ENCODE results near the gene ROBO3.

Gene ROBO3

DNA sequence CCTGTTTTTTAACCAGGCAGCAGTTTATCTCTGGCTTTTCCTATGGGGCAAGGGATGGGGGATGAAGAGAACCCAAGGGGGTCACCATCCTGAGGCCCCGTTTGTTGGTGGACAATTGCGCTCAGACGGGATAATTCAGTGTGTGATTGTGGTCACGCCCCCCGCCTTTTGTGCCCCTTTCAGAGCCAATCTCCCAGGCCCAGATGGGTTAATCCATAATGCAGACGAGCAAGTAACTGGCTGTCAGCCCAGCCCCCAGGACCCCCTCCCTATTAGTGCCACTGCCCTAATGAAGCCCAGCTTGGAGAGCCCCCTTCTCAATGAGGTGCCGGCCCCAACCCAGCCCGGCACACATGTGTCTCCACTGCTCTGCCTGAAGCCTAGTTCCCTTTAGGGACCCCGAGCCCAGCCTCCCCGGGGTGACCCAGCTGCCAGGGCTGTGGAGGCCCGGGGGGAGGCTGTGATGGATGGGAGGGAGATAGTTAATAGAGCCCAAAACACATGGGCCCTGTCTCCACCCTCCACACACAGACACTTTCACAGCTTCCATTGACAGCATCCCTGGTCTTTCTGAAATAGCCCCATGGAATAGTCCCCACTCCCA, 19.1 kb upstream of the ROBO3 start:
- no peak for DNase-seq

GRCh38 chr11:124859171-124859570, 6.1 kb upstream of the ROBO3 start:
- no peak for DNase-seq

GRCh38 chr11:124861670-124862069, 3.6 kb upstream of the ROBO3 start:
- DNase-seq = no peak

GRCh38 chr11:124863137-124863825, 2.0 kb upstream of the ROBO3 start:
- no peak for DNase-seq

DNA sequence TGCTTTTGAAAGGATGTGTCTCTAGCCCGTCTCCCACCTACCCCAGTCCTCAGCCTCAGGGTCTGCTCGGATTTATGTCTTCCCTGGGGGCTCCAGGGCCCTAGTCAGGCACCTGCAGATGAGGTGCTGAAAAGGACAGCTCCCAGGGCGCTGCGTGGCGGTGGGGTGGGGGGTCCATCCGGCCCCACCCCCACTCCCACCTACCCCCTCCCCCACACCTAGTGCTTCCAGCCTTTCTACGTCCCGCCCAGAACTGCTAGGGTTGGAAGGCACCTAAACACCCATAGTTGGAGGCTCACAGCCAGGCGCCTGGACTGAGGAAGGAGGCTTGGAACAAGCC, 1.4 kb upstream of the ROBO3 start:
- DNase-seq = no peak

GRCh38 chr11:124864176-124864891, 898 bp upstream of the ROBO3 start:
- no peak for DNase-seq

DNA sequence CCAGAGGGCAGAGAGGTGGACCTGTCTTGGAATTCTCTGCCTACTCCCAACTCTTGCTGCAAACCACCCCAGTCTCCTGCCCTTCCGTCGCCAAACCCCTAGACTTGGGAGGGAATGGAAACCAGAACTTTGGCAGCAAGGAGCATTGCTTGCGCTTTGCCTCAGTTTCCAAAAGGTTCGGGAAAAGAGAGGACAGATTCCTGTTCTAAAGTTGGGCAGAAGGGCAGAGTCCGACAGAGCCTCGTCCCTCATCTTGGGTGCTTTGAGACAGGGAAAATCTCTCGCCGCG, 396 bp upstream of the ROBO3 start:
- no peak for DNase-seq

DNA sequence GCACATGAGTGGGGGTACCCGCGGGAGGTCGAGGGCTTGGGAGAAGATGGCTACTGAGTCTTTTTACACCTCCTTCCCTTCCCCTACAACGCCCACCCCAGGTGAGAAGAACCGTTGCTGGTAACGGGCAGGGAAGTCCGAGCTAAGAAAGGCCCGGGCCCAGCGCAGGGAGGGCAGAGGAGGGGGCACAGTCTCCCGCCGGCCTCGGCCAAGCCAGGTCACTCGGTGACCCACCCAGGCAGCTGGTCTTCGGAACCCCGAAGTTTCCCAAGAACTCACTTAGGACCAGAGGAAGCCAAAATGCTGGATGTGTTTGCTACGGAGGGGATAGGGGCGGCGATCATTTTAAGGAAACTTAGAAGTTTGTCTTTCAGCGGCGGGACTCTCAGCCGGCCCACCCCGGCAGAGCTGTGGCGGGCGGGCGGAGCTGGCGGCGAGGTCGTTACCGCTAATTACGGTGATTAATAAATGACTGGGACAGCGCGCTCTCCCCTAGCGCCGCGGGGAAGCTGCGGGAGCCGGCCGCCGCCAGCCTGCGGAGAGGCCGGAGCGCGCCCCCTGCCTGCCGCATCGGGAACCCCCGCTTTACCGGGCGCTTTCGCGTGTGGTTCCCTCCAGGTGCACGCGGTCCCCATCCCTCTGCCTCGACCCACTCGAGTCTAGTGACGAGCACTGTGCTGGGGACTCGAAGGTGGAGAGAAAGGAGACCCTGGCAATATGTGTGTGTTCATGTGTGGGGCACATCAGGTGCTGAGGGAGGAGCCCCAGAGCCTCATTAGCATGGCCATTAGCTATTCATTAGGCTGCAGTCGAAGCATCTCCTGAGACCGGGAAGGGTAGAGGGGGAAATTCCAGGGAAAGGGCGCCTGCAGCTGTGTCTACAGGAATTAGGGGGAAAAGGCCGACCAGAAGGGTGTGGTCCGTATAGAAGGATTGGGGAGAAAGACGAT, 945 bp downstream of the ROBO3 start:
- DNase-seq = peak; percentile 57 to 73

DNA sequence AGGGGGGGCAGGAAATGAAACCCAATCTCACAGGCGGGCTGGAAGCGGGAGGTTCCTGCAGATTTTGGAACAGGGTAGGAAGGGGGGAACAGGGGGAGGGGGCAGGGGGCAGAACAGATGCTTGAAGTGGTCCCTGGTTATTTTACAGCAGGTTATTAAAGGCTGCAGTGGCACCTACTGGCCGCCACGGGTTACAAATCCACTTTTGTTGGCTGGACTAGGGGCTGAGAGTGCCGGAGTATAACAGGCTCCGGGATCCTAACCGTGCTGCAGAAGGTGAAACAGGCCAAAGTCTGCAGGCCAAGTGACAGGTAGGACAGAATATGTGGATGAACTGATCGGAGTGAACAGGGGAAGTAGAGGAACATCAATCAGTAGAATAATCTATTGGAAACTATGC, 2.5 kb downstream of the ROBO3 start:
- no peak for DNase-seq

DNA sequence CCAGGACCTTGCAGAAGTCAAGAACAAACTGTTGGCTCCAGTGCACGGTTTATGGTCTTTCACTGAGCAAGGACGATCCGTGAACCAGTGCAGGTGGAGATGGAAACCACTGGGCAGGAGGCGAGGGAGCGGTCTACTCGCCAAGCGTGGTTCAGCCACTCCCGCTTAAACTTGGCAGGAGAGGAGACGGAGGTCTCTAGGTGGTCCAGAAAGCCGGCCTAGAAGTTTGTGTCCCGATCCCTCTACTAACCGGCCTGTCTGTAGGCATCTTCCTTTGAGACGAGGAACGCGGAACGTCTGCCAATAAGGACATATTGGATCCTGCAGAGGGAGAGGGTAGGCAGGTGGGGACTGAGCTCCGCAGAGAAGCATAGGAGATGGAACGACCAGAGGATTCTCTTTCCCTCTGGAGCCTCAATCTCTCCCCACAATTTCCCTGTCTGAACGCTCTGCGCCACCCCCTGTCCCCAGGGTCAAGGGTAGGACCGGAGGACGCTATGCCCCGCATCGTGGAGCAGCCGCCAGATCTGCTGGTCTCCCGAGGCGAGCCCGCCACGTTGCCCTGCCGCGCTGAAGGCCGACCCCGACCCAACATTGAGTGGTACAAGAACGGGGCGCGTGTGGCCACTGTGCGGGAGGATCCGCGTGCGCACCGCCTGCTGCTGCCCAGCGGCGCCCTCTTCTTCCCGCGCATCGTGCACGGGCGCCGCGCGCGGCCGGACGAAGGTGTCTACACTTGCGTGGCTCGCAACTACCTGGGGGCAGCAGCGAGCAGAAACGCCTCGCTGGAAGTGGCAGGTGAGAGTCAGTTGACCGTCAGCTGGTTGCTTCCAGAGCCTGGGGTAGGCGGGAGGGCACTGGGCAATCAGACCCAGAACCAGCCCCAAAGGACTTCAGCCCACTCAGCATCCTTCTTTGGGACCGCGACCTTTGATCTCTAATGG, 3.4 kb downstream of the ROBO3 start:
- DNase-seq = no peak

GRCh38 chr11:124869331-124869730, 4.1 kb downstream of the ROBO3 start:
- DNase-seq = no peak

GRCh38 chr11:124869856-124870387, 4.7 kb downstream of the ROBO3 start:
- DNase-seq = no peak

DNA sequence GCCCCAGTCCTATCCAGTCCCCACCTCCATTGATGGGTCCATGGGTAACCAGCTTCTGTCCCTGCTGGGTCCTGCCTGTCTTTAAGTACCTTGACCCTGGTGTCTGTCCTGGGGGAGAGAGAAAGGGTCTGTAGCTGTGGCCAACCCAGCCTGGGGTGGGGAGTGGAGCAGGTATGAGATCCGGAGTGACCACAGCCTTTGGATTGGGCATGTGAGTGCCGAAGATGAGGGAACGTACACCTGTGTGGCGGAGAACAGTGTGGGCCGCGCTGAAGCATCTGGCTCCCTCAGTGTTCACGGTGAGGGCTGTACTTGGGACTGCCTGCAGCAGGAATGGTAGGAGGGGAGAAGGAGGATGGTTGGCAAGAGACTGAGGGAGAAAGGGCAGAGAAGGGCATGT, 5.2 kb downstream of the ROBO3 start:
- no peak for DNase-seq

DNA sequence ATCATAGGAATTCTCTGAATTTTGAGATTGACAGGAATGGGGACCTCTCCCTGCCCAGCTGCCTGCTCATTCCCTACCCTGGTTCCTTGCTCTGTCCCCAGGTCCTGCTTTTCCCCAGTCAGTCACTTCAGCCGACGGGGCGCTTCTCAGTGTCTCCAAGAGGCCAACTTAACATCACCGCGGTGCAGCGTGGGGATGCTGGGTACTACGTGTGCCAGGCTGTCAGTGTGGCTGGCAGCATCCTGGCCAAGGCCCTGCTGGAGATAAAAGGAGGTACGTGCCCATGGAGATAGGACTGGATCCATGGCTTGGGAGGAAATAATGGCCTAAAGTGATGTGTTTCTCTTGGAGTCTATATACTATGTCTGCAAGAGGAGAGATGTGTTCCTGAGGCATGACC, 7.0 kb downstream of the ROBO3 start:
- no peak for DNase-seq

GRCh38 chr11:124872741-124873140, 7.5 kb downstream of the ROBO3 start:
- DNase-seq = no peak

GRCh38 chr11:124873951-124874350, 8.7 kb downstream of the ROBO3 start:
- no peak for DNase-seq

- no peak for DNase-seq
Measured at GRCh38 chr11:124874571-124875255, 9.5 kb downstream of the ROBO3 start.

- no peak for DNase-seq
Measured at GRCh38 chr11:124875401-124875800, 10.2 kb downstream of the ROBO3 start.

- peak; percentile 79 to 83 for DNase-seq
Measured at GRCh38 chr11:124875943-124876817, 10.9 kb downstream of the ROBO3 start.
